NB4 (cell line): Measurements from ENCODE around the gene DRAP1.

Source experiments
- CTCF ChIP-seq: IDR thresholded peaks from one replicate; pipeline ENCODE4 v1.5.1; 2012; ENCODE audit warnings: low read depth, low read length
- MAX ChIP-seq: IDR thresholded peaks from 2 replicates; pipeline ENCODE4 v1.6.1; 2011; ENCODE audit warnings: low read depth, low read length
- MYC ChIP-seq: IDR thresholded peaks from 2 replicates; pipeline ENCODE4 v1.6.1; 2011; ENCODE audit warnings: low read depth, low read length
- POLR2A ChIP-seq: IDR thresholded peaks from 2 replicates; pipeline ENCODE4 v1.6.1; 2011; ENCODE audit warnings: mild to moderate bottlenecking; ENCODE audit not compliant: insufficient read length; ENCODE audit errors: extremely low read depth

GRCh38 chr11:65962141-65962564, 42.9 kb downstream of the DRAP1 start:
- TF ChIP-seq CTCF (no peak), POLR2A (no peak), MYC (no peak), MAX (no peak)
